Measurements from ENCODE around the gene PGM5. TPM values are rescaled to one million over a fixed set of nuclear protein-coding genes. Genes with fewer than 3 reads are reported as not detected.

PGM5 gene
- polyA plus RNA-seq, 1 donor (not counting 4 experiments of a cell fraction or from before 2014, with no cell fraction given), result 0.18 TPM

DNA sequence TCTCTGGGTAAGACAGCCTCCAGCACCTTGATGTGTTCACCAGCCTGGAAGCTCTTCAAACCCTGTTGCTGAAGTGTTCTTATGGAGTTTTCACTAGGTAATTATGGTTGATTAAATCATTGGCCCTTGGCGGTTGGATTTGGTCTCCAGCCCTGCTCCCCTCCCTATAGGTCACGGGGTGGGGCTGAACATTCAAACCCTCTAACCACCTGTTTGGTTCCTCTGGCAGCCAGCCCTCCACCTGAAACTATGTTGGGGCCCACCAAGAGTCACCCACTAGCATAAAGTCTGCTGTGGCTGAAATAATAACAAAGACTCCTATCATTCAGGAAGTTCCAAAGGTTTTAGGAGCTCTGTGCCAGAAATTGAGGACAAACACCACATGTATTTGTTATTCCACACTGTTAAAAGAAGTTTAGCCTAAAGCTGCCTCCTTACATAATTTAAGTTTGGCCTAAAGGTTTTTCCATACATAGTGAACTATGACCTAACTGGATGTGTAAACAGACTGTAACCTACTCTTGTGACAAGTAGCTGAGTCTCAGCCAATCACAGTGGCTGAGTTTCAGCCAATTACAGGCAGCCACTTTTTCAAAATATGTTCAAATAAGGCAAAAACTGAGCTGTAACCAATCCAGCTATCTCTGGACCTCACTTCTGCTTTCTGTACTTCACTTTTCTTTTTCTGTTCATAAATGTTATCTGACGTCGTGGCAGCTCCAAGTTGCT, 149.4 kb downstream of the PGM5 start:
- Histone ChIP-seq H3K9ac (ENCODE audit: control insufficient read depth, extremely low read depth, insufficient read depth, low read length) (no peak overlapping the region), H3K27ac (ENCODE audit: control insufficient read depth, insufficient read depth, low read length) (no peak overlapping the region), H4K20me1 (ENCODE audit: control insufficient read depth, extremely low read depth, insufficient read depth, low read length) (no peaks in the 10 kb centered on the region), H3K4me3 (ENCODE audit: control insufficient read depth in 2 of 3, extremely low read depth in 1 of 3, insufficient read depth in 2 of 3, low read depth in 1 of 3, low read length in 3 of 3) (no peak overlapping the region), H3K36me3 (ENCODE audit: control insufficient read depth in 2 of 2, extremely low read depth in 1 of 2, insufficient read depth in 2 of 2, low read length in 2 of 2) (no peaks in the 10 kb centered on the region), H3K9me1 (ENCODE audit: control insufficient read depth, extremely low read depth, insufficient read depth, low read length) (no peaks in the 10 kb centered on the region), H3K4me1 (ENCODE audit: control insufficient read depth, extremely low read depth, insufficient read depth, low read length) (no peaks in the 10 kb centered on the region), H3K9me3 (ENCODE audit: control insufficient read depth, low read depth, low read length) (no peaks in the 10 kb centered on the region), H2AFZ (ENCODE audit: control insufficient read depth, low read length) (no peak overlapping the region), H3K4me2 (ENCODE audit: control insufficient read depth, extremely low read depth, insufficient read depth, low read depth, low read length) (no peak overlapping the region), H3K79me2 (ENCODE audit: control insufficient read depth, insufficient read depth, low read length) (no peaks in the 10 kb centered on the region), H3K27me3 (ENCODE audit: control insufficient read depth, extremely low read depth, insufficient read depth, low read length) (no peaks in the 10 kb centered on the region)
- FAIRE-seq (no peak), DNase-seq (ENCODE audit: low read depth, low spot score) (no peak)
- TF ChIP-seq EZH2 (IDR thresholded peaks at IDR 0.05; ENCODE audit: low read length), result no peak
- TF ChIP-seq, protein P1, sequence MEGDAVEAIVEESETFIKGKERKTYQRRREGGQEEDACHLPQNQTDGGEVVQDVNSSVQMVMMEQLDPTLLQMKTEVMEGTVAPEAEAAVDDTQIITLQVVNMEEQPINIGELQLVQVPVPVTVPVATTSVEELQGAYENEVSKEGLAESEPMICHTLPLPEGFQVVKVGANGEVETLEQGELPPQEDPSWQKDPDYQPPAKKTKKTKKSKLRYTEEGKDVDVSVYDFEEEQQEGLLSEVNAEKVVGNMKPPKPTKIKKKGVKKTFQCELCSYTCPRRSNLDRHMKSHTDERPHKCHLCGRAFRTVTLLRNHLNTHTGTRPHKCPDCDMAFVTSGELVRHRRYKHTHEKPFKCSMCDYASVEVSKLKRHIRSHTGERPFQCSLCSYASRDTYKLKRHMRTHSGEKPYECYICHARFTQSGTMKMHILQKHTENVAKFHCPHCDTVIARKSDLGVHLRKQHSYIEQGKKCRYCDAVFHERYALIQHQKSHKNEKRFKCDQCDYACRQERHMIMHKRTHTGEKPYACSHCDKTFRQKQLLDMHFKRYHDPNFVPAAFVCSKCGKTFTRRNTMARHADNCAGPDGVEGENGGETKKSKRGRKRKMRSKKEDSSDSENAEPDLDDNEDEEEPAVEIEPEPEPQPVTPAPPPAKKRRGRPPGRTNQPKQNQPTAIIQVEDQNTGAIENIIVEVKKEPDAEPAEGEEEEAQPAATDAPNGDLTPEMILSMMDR (optimal IDR thresholded peaks at IDR 0.05 in 1 of 3, IDR thresholded peaks at IDR 0.05 in 1 of 3, conservative IDR thresholded peaks at IDR 0.05 in 1 of 3; ENCODE audit: extremely low read depth in 1 of 3, insufficient read depth in 2 of 3, low read length in 3 of 3), result no peak
- dilution Hi-C loops (cut with MboI; ENCODE audit: extremely low pct_ligation_motif_present, low sequenced_read_pairs), result loop anchor here (25.0 kb wide), 1 partner anchor 106 kb away; no protein-coding TSS in a partner anchor

DNA sequence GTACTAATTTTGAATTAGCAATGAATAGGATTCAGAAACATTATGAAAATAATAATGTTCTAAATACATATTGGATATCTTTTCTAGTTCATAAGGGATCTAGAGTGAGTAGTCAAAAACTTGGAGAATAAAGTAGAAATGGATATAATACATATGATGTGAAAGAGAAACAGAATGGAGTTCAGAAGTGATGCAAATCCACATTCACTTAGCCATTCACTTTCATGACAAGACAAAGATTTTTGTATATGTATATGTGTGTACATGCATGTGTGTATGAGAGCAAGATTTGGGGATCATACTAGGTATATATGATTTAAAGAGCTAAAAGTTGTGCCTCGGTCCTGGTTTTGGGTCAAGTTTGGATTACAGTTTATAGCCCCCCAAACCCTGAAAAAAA, 150.1 kb downstream of the PGM5 start:
- Histone ChIP-seq H3K4me2 (ENCODE audit: control insufficient read depth, extremely low read depth, insufficient read depth, low read depth, low read length) (no peak overlapping the region), H3K36me3 (ENCODE audit: control insufficient read depth in 2 of 2, extremely low read depth in 1 of 2, insufficient read depth in 2 of 2, low read length in 2 of 2) (no peaks in the 10 kb centered on the region), H3K27me3 (ENCODE audit: control insufficient read depth, extremely low read depth, insufficient read depth, low read length) (no peaks in the 10 kb centered on the region), H3K27ac (ENCODE audit: control insufficient read depth, insufficient read depth, low read length) (no peak overlapping the region), H3K9ac (ENCODE audit: control insufficient read depth, extremely low read depth, insufficient read depth, low read length) (no peak overlapping the region), H2AFZ (ENCODE audit: control insufficient read depth, low read length) (no peak overlapping the region), H3K79me2 (ENCODE audit: control insufficient read depth, insufficient read depth, low read length) (no peaks in the 10 kb centered on the region), H3K4me3 (ENCODE audit: control insufficient read depth in 2 of 3, extremely low read depth in 1 of 3, insufficient read depth in 2 of 3, low read depth in 1 of 3, low read length in 3 of 3) (no peak overlapping the region), H3K9me3 (ENCODE audit: control insufficient read depth, low read depth, low read length) (no peaks in the 10 kb centered on the region), H4K20me1 (ENCODE audit: control insufficient read depth, extremely low read depth, insufficient read depth, low read length) (no peaks in the 10 kb centered on the region), H3K4me1 (ENCODE audit: control insufficient read depth, extremely low read depth, insufficient read depth, low read length) (no peaks in the 10 kb centered on the region), H3K9me1 (ENCODE audit: control insufficient read depth, extremely low read depth, insufficient read depth, low read length) (no peaks in the 10 kb centered on the region)
- FAIRE-seq, result no peak
- dilution Hi-C loops (cut with MboI; ENCODE audit: extremely low pct_ligation_motif_present, low sequenced_read_pairs), result loop anchor here (25.0 kb wide), 1 partner anchor 106 kb away; no protein-coding TSS in a partner anchor
- no peak for DNase-seq (ENCODE audit: low read depth, low spot score)
- TF ChIP-seq EZH2 (IDR thresholded peaks at IDR 0.05; ENCODE audit: low read length), result no peak
- TF ChIP-seq, protein P1 (optimal IDR thresholded peaks at IDR 0.05 in 1 of 3, IDR thresholded peaks at IDR 0.05 in 1 of 3, conservative IDR thresholded peaks at IDR 0.05 in 1 of 3; ENCODE audit: extremely low read depth in 1 of 3, insufficient read depth in 2 of 3, low read length in 3 of 3), result no peak

Measured in keratinocyte (primary cell).